ENCODE measurements around the gene CIITA.

DNA sequence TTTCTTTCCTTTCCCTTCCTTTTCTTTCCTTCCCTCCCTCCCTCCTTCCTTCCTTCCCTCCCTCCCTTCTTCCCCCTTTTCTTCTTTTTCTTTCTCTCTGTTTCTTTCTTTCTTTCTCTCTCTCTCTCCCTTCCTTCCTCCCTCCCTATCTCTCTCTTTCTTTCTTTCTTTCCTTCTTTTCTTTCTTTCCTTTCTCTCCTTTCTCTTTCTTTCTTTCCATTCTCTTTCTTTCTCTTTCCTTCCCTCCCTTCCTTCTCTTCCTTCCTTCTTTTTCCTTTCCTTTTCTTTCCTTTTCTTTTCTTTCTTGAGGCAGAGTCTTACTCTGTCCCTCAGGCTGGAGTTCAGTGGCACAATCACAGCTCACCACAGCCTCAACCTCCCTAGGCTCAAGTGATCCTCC is 34.3 kb downstream of the CIITA start:
- TF ChIP-seq EZH2 (IDR thresholded peaks at IDR 0.05; ENCODE audit: insufficient read depth, poor library complexity, severe bottlenecking) (no peak), EZH2phosphoT487 (IDR thresholded peaks at IDR 0.05; ENCODE audit: insufficient read depth, low read depth) (no peak)

Data from GM23248 (cell line).